Prostate gland (tissue), 2 donors: ENCODE results near the gene TELO2.

Experiments
- CTCF ChIP-seq, 4 experiments: fragments of 200-600 bp in 2 of 4; fragments of 450-650 bp in 2 of 4; sonication (generic) in 2 of 4; IDR thresholded peaks; 1 replicate in 3 of 4; 2 replicates in 1 of 4; pipeline ENCODE4 v1.5.1; 2016 to 2019; ENCODE audit warnings: antibody characterized with exemption in 4 of 4, mild to moderate bottlenecking in 2 of 4, moderate library complexity in 2 of 4
- POLR2A ChIP-seq: fragments of 450-650 bp; IDR thresholded peaks from one replicate; pipeline ENCODE4 v1.6.1; 2016; ENCODE audit warnings: antibody characterized with exemption, mild to moderate bottlenecking

GRCh38 chr16:1520461-1520860, 27.3 kb downstream of the TELO2 start:
- TF ChIP-seq CTCF (IDR thresholded peaks at IDR 0.05) (no peak), POLR2A (no peak)
